Large intestine (tissue), 3 donors: Measurements from ENCODE around the gene HOXA4. TPM values are rescaled to one million over a fixed set of nuclear protein-coding genes. Genes with fewer than 3 reads are reported as not detected.

Experiments used
- DNase-seq, 2 donors: peaks; one replicate each; pipeline versions ENCODE4 v3.0.0 to v3.0.0-alpha.2; 2013
- H3K27ac ChIP-seq: one replicate; pipeline ENCODE4 v1.5.1; 2013; ENCODE audit warnings: low read length
- H3K27me3 ChIP-seq: 2 replicates; pipeline ENCODE4 v1.6.1; 2013; ENCODE audit warnings: low read length; ENCODE audit not compliant: control insufficient read depth, insufficient read depth
- H3K36me3 ChIP-seq: 2 replicates; pipeline ENCODE4 v1.6.1; 2013; ENCODE audit warnings: low read length; ENCODE audit not compliant: control insufficient read depth, insufficient read depth
- H3K4me1 ChIP-seq: one replicate; pipeline ENCODE4 v1.6.1; 2013; ENCODE audit warnings: low read length; ENCODE audit not compliant: control insufficient read depth, insufficient read depth
- H3K4me3 ChIP-seq: one replicate; pipeline ENCODE4 v1.5.1; 2013; ENCODE audit warnings: low read length
- H3K9me3 ChIP-seq: one replicate; pipeline ENCODE4 v1.6.1; 2013; ENCODE audit warnings: mild to moderate bottlenecking, low read depth, low read length, moderate library complexity; ENCODE audit not compliant: control insufficient read depth
- WGBS: methylation state at CpG from one replicate; pipeline ENCODE4 v1.1.5; 2013; ENCODE audit warnings: low lambda C conversion rate; ENCODE audit not compliant: insufficient coverage; 5-methylcytosine and 5-hydroxymethylcytosine counted together
- polyA plus RNA-seq: library from polyadenylated mRNA; unstranded; fragments of 120-200 nt; gene quantifications from one replicate; pipeline ENCODE4 v1.2.1, GENCODE V29; 2013

HOXA4 gene
- polyA plus RNA-seq, 1 donor = 19.7 TPM

- Histone ChIP-seq H3K9me3 (peaks cover 10% of the 10 kb centered on the region), H3K27ac (peak overlapping the region; percentile 80), H3K27me3 (peaks cover 3% of the 10 kb centered on the region), H3K36me3 (peaks cover 27% of the 10 kb centered on the region), H3K4me1 (peaks cover 20% of the 10 kb centered on the region), H3K4me3 (no peak overlapping the region)
- WGBS = no CpG with 5 or more reads among the region's 4 CpGs
- DNase-seq = no peak
Observed at GRCh38 chr7:27109466-27110185, 20.9 kb downstream of the HOXA4 start.

DNA sequence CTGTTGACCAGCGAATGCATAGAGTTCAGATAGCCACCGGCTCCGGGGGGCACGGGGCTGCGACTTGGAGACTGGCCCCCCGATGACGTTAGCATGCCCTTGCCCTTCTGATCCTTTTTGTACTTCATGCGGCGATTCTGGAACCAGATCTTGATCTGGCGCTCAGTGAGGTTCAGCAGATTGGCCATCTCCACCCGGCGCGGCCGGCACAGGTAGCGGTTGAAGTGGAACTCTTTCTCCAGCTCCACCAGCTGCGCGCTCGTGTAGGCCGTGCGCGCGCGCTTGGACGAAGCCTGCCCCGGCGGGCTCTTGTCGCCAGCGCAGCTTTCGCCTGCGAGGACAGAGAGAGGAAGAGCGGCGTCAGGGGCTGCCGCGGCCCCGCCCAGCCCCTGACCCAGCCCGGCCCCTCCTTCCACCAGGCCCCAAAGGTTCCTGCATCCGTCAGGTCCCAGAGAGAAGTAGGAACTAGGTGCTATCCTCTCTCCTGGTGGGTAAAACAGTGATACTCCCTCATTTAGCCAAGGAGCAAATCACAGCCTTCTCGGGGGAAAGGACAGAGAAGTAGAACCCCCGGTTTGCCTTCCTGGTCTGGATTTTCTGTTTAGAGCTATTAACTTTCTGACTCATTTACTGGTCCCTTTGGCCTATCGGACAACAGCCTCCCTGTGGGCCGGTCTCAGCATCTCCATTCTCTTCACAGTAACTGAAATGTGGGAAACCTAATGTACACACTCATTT is 22.0 kb downstream of the HOXA4 start:
- Histone ChIP-seq H3K4me3 (no peak overlapping the region), H3K4me1 (peaks cover 15% of the 10 kb centered on the region), H3K27ac (peak overlapping the region; percentile 80), H3K27me3 (peaks cover 6% of the 10 kb centered on the region), H3K36me3 (peaks cover 27% of the 10 kb centered on the region), H3K9me3 (peaks cover 10% of the 10 kb centered on the region)
- WGBS = no CpG with 5 or more reads among the region's 41 CpGs
- peak in 1 of 2 donors; percentile 60 for DNase-seq

GRCh38 chr7:27107391-27108381 is 22.9 kb downstream of the HOXA4 start:
- H3K36me3 ChIP-seq = peaks cover 27% of the 10 kb centered on the region
- peak overlapping the region; percentile 80 for H3K27ac ChIP-seq
- peaks cover 10% of the 10 kb centered on the region for H3K9me3 ChIP-seq
- WGBS = 66% methylated on average over 11 of the region's 47 CpGs
- H3K27me3 ChIP-seq = peaks cover 12% of the 10 kb centered on the region
- H3K4me1 ChIP-seq = peaks cover 12% of the 10 kb centered on the region
- peak overlapping the region; percentile 5 for H3K4me3 ChIP-seq
- peak in 1 of 2 donors; percentile 26 for DNase-seq

DNA sequence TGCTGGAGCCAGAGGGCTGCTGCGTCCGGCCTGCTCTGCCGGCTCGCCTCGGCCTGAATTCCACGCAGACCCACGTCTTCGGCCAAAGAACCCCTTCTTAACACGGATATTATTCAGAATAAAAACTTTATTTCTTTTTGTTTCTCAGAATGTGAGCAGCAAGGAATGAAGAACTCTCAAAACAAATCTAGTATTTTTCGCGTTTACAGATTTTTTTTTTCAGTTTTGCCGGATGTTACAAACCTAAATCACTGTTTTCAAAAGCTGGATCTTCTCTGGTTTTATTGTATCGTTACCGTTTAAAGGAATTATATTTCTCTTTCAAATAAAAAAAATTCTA is 23.7 kb downstream of the HOXA4 start:
- 66% methylated on average over 5 of the region's 14 CpGs for WGBS
- H3K9me3 ChIP-seq = peaks cover 10% of the 10 kb centered on the region
- peak overlapping the region; percentile 80 for H3K27ac ChIP-seq
- H3K36me3 ChIP-seq = peaks cover 27% of the 10 kb centered on the region
- peaks cover 14% of the 10 kb centered on the region for H3K4me1 ChIP-seq
- H3K4me3 ChIP-seq = peak overlapping the region; percentile 3
- DNase-seq = no peak
- peaks cover 17% of the 10 kb centered on the region for H3K27me3 ChIP-seq

DNA sequence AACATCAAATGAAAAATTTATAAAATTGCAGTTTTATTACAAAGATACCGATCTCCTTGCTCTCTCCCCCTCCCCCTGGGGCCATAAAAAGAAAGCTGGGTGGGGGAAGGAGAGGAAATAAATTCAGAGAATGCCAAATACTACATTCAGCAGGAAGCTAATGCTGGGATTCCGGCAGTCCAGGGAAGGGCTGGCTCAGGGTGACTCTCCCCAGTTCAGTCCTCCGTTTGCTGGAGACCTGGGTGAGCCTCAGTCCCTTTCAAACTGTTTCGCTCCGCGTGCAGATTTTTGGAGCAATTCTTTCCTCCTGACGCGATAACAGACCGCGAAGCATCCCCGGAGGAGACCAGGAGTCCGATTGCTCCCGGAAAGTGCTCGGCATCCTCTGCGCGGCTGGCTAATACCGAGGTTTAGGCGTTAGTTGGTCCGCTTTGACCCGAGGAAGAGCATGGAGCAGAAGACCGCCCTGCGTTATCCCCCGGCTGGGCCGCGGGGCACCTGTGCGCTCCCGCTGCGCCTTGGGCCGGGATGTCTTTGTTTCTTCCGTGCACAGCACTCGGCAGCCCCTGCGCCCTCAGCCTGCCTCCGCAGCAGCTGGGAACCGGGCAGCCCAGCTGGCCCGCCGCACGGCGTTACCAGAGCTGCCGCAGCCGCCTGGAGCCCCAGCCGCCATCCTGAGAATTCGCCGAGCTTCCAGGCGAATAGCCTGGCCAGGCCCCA is 24.2 kb downstream of the HOXA4 start:
- peaks cover 27% of the 10 kb centered on the region for H3K36me3 ChIP-seq
- peaks cover 14% of the 10 kb centered on the region for H3K4me1 ChIP-seq
- peaks cover 10% of the 10 kb centered on the region for H3K9me3 ChIP-seq
- H3K27ac ChIP-seq = peak overlapping the region; percentile 80
- peak overlapping the region; percentile 3 for H3K4me3 ChIP-seq
- WGBS = no CpG with 5 or more reads among the region's 44 CpGs
- H3K27me3 ChIP-seq = peaks cover 23% of the 10 kb centered on the region
- DNase-seq = no peak

DNA sequence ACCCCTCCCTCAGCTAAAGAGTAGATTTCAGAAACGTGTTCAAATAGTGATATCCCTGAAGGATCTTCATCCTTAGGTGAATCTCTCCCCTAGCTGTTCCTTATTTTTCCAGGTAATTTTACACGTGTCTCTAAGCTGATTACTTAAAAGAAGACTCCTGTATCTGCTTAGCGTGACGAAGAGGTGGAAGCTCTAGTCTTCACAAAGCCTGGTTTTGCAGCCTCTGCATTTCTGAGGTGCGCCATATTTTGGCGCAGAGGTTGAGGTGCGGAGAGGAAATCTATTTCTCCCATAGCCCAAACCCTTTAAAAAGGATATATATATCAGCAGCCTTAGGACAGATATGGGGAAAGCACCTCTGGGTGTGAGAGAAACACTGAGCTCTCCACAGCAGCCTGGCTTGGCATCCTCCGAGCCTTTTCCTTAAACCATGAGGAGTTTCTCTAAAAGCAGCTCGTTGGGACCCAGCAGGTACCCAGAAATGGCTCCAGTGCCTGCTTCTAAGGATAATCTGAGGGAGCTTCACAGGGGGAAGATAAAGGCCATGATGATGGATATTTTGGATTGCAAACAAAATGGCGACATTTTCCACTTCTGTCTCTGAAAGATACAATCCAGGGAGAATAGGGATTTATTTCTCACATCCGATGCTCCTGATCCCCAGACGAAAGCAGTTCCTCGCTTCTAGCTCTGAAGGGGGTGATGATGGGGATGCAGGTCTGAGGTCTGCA is 25.1 kb downstream of the HOXA4 start:
- WGBS = 100% methylated on average over 1 of the region's 13 CpGs
- Histone ChIP-seq H3K27me3 (peaks cover 29% of the 10 kb centered on the region), H3K4me3 (no peak overlapping the region), H3K9me3 (peaks cover 9% of the 10 kb centered on the region), H3K36me3 (peaks cover 34% of the 10 kb centered on the region), H3K27ac (peak overlapping the region; percentile 80), H3K4me1 (peaks cover 10% of the 10 kb centered on the region)
- no peak for DNase-seq

DNA sequence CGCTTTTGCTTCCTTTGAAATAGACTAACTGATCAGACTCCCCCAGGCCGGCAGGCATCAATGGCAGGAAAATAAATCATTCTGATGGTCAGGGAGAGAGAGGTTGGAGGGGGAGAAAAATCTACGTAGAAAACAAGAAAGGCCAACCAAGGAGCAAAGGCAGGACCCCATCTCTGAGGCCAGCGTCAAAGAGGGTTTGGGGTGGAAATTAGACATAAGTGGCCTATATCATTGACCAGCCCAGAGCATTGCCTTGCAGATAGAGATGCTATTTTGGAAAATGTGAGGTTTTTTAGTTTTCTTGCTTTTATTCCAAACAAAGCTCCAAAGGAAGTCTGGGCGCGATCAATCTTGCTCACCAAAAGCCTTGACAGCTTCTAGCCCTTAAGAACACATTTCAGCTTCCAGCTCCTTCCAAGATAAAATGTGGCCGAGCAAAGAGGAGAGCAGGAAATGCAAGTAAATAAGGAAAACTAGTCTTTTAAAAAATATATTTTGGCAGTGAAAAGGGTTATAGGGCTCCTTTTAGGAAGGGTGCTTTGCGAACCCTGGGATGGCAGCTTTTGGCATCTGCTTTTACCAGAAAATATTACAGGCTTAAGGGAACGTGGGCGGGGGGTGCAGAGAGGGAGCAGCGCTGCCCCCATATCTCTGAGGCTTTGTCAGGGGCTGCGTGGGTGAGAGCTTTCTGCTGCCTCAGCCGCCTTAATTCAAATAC is 26.1 kb downstream of the HOXA4 start:
- Histone ChIP-seq H3K27me3 (peaks cover 29% of the 10 kb centered on the region), H3K27ac (peak overlapping the region; percentile 80), H3K4me1 (peaks cover 8% of the 10 kb centered on the region), H3K4me3 (no peak overlapping the region), H3K9me3 (peaks cover 6% of the 10 kb centered on the region), H3K36me3 (peaks cover 29% of the 10 kb centered on the region)
- DNase-seq = peak in 1 of 2 donors; percentile 33
- WGBS = 90% methylated on average over 2 of the region's 13 CpGs

DNA sequence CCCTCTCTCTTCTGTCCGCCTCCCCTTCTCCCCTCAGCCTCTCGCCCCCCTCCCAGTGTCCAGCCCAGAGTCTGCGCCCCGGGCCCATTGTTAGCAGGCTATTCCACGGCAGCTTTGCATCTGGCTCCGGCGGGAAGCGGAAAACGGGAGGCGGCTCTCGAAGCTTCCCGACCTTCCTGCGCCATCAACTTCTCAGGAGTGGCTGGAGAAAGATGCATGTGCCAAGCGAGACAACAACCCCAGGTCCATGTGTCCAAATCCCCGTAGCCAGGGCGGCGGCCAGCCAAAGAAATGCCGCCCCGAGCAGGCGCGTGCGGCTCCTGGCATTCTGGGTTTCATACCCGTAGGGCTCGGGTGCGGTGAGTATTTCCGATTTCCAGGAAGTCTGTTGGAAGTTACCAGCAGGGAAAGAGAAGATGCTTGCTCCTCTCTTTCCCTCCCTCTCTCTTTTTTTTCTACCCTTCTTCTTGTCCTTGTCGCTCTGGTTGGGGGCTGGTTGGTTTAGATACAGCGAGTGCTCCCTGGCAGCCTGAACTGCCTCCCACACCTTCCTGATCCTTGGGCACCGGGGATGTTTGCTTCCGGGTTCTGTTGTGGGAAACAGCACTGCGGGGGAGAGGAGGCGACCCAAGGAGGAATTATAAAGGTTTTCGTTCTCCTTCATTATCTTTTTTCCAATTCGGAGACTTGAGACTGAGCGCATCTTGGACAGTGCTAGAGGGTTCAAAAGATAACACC is 26.9 kb downstream of the HOXA4 start:
- H3K4me3 ChIP-seq = peak overlapping the region; percentile 21
- WGBS = no CpG with 5 or more reads among the region's 35 CpGs
- H3K27me3 ChIP-seq = peaks cover 34% of the 10 kb centered on the region
- DNase-seq = peak in 1 of 2 donors; percentile 39
- H3K36me3 ChIP-seq = peaks cover 22% of the 10 kb centered on the region
- peaks cover 8% of the 10 kb centered on the region for H3K9me3 ChIP-seq
- H3K4me1 ChIP-seq = peaks cover 6% of the 10 kb centered on the region
- H3K27ac ChIP-seq = peak overlapping the region; percentile 80
